8988T (cell line): Measurements from ENCODE around the gene VEGFA.

Source experiments
- DNase-seq: peaks from one replicate; pipeline ENCODE4 v3.0.0; 2011

VEGFA gene

DNA sequence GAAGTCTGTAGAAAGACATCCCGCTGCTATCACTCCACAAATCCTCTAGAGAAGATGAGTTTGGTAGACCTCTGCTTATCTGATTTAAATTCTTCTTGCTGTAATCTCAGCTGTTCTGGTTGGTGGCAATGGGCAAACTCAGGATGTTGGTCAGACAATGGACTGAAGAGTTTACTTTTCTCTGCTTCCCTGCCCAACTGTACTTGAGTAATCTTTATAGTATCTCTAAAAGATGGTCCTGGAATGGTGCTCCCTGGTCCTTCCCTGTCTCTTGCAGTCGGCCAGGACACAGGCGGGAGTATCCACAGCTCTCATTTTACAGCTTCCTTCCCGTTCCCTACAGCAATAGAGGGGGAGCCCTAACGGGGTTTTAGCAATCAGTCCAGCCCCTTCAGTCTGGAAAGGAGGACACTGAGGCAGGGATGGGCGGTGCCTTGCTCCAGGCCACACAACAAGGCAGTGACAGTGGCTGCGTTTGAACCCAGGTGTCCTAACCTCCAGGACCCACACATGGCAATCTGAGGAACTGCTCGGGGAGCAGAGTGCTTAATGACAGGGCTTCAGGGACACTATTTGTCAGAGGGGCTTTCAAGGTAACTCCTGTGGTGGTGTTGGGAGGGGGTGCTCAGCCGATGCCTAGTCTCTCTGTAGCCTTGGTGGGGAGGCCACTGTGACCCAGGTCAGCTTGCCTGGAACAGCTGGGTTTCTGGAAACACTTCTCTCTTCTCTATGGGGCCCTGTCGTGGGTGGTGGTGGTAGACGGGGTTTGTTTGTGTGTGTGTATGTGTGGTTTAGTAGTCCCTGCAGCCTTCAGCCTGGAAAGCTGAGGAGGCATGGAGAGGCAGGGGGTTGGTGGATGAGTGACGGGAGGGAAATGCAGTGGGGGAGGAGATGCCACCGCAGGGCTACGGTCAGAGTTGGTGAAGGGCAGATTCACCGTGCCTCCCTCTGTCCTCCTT lies 9.5 kb upstream of the VEGFA start:
- no peak for DNase-seq

DNA sequence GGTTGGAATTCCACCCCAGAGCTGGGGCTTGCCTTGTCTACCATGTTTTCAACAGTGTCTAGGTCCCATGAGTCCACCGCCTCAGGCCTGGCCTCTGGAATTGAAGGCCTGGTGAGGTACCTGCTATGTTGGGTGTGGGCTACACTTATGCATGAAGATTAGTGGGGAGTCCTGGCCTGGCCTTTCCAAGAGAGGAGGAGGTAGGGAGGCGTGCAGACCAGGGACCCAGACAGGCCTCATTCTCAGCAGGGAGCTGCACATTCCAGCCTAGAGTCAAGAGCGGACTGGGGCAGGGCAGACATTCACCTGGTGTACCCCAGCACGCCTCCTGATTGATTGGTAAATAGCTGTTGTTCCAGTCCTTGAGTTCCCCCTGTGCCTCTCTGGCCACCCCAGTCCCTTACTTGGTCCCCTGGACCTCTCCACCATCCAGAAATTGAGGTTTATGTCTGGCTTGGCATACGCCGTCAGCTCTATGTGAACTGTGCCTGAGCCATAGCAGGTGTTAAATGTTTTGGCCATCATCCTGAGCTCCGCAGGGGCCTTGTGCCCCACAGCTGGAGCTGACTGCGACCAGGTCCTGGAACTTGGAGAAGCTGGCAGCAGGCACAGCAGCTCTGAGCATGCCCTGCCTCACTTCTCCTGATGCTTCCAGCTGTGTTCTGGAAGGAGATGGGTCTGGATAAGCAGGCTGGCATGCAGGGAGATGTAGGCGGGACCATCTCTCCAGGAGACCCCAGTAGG lies 8.2 kb upstream of the VEGFA start:
- no peak for DNase-seq

DNA sequence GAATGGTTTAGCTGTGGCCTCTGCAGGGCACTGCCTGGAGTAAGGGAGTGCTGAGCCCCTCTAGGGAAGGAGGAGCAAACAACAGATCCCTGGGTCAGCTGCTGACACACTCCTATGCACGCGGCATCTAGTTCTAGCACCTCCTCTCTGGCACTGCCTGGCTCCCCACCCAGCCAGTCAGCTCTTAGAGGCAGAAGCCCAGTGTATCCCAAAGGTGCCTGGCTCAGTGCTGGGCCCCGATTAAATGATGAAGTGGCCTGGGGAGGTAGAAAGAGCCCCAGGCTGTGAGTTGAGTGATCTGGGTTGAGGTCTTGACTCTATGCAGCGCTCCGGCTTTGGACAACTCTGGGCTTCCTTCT lies 7.6 kb upstream of the VEGFA start:
- no peak for DNase-seq

DNA sequence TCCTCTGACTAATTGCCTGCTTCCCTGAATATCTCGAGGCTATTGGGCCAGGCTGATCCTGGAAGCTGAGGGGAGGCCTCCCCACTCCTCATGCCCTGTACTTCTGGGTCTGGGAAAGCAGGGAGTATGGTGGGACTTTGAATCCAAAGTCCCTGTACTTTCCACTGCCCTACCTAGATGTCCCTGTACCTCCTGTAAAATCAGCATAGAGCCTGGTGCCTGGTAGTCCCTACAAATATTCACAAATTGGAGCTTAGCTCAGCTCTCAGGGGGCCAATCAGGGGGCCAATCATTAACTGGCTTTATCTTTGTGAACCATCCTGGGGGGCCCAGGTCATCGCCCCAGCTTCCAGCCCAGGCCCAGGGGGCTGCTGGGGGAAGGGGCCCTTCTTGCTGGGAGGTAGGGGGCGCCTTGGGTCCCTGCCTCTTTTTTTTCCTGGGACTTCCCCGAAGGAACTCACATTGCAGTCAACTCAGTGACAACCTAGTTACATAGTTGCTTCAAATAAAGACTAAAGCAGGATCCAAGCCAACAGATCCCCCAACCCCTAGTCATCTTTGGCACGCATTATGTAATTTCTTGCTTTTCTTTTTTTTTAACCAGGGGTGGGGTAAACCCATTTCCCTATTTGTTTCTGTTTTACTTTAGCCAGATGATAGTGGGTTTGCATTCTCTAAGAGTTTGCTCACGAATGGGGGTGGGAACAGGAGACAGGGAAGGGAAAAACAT lies 6.9 kb upstream of the VEGFA start:
- DNase-seq, result no peak

DNA sequence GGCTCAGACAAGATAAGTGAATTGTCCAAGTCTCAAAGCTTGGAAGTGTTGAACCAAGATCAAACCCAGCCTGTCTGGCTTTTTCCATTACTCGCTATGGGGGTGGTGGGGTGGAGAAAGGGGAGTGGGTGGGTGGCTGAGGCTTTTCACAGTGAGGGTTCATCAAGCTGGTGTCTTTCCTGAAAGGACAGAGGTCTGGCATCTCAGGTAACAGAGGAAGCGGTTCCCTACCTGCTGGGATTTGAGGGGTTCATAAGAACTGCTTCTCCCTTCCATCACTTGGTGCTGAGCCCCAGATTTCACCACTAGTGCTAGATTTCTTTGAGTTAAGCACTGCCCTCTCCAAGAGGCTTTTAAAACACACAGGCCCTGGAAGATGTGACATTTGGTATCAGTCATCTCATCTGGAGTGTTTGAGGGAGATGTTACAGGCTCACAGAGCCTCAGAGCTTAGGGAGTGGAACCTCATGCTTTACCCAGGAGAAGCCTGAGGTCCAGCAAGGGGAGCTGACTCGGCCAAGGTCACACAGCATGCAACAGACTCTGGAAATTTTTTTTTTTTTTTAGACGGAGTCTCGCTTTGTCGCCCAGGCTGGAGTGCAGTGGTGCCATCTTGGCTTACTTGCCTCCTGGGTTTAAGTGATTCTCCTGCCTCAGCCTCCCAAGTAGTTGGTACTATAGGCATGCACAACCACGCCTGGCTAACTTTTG lies 6.0 kb upstream of the VEGFA start:
- DNase-seq, result no peak

DNA sequence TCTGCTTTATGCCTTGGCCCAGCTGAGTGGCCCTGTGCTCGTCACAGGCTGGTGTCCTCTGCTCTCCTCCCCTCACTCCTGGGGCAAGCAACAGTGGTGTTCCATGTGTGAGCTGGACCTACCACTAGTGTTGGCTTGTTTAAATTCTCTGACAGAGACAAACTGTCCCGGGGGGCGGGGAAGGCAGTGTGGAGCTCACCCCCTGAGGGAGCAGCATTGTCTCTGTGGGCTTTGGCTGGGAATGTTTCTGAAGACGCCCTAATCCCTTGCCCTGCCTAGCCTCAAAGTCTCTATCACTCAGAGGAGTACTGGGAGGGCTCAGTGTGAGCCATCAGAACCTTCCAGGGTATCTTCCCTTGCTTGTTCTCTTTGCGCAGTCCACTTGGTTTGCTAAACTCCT lies 5.2 kb upstream of the VEGFA start:
- DNase-seq, result no peak

DNA sequence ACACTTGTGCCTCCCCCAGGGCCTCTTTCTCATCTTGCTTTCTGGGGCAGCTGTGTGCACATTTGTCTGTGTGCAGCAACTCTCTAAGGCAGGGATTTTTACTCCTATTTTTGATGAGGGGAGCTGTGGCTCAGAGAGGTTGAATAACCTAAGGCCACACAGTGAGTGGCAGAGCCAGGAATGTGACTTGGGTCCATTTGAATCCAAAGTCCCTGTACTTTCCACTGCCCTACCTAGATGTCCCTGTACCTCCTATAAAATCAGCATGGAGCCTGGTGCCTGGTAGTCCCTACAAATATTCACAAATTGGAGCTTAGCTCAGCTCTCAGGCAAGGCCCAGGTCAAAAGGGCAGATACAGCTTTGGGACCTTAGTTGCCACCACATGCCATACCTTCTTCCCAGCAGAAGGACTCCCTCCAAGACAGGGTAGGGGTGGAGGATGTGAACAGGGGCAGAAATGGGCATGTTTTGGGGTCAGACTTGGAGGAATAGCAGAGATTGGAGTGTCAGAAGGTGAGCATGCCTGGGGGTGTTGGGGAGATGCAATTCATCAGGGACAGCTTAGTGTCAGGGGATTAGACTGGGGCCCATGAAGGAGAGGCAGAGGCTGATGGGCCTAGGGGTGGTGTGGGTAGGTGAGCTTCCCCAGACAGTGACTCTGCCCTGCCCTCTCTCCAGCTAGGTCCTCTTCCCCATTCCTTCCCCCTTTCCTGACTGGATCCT lies 4.1 kb upstream of the VEGFA start:
- no peak for DNase-seq

DNA sequence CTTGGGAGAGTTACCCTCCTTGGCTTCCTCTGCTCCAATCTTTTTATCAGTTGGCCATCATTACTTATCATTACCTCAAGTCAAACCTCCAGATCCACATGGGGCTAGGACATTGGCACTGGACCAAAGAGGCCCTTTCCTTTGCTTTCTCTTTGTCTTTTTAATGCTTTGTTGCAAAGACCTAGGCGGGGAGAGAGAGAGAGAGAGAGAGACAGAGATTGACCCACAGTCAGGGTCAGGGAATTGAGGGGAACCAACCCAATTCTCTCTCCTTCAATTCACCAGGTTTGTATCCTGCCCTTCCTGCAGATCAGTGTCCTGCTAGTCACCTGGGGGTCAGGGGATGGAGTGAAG lies 3.5 kb upstream of the VEGFA start:
- no peak for DNase-seq

DNA sequence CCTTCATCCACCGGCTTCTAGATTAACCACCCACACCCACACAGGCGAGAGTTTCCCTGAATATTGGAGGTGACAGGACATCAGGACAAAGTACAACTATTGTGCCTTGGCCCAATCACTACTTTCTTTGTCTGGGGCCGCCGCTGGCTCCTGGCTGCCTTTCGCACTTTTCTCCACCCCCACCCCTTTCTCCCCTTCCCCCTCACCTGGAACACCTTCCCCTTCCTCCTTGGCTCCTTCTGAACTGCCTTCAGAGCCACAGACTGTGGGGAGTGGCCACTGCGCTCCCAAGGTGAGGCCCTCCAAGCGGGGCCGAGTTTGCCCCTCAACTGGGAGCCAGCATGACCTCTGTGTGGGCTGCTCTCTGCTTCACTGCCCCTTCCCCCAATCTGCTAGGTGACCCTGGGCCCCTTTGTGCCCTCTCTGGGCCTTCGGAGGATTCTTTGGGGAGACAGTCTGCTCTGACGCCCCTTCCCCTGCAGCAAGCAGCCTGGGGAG lies 3.0 kb upstream of the VEGFA start:
- DNase-seq, result no peak

DNA sequence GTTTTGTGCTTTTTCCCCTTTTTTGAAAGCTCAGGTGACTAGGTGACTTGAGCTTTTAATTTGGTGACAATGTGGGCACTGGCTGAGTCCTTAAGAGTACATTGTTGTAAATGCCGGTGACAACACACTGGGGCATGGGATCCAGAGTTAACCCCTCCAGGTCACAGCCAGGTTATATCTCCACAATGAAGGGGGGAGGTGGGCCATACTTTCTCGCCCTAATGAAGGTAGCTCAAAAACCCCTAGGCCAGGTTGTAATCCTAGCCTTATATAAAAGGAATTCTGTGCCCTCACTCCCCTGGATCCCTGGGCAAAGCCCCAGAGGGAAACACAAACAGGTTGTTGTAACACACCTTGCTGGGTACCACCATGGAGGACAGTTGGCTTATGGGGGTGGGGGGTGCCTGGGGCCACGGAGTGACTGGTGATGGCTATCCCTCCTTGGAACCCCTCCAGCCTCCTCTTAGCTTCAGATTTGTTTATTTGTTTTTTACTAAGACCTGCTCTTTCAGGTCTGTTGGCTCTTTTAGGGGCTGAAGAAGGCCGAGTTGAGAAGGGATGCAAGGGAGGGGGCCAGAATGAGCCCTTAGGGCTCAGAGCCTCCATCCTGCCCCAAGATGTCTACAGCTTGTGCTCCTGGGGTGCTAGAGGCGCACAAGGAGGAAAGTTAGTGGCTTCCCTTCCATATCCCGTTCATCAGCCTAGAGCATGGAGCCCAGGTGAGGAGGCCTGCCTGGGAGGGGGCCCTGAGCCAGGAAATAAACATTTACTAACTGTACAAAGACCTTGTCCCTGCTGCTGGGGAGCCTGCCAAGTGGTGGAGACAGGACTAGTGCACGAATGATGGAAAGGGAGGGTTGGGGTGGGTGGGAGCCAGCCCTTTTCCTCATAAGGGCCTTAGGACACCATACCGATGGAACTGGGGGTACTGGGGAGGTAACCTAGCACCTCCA lies 2.2 kb upstream of the VEGFA start:
- no peak for DNase-seq

DNA sequence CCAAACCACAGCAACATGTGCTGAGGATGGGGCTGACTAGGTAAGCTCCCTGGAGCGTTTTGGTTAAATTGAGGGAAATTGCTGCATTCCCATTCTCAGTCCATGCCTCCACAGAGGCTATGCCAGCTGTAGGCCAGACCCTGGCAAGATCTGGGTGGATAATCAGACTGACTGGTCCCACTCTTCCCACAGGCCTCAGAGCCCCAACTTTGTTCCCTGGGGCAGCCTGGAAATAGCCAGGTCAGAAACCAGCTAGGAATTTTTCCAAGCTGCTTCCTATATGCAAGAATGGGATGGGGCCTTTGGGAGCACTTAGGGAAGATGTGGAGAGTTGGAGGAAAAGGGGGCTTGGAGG lies 1.5 kb upstream of the VEGFA start:
- no peak for DNase-seq

DNA sequence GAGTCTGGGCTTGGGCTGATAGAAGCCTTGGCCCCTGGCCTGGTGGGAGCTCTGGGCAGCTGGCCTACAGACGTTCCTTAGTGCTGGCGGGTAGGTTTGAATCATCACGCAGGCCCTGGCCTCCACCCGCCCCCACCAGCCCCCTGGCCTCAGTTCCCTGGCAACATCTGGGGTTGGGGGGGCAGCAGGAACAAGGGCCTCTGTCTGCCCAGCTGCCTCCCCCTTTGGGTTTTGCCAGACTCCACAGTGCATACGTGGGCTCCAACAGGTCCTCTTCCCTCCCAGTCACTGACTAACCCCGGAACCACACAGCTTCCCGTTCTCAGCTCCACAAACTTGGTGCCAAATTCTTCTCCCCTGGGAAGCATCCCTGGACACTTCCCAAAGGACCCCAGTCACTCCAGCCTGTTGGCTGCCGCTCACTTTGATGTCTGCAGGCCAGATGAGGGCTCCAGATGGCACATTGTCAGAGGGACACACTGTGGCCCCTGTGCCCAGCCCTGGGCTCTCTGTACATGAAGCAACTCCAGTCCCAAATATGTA lies 957 bp upstream of the VEGFA start:
- no peak for DNase-seq

DNA sequence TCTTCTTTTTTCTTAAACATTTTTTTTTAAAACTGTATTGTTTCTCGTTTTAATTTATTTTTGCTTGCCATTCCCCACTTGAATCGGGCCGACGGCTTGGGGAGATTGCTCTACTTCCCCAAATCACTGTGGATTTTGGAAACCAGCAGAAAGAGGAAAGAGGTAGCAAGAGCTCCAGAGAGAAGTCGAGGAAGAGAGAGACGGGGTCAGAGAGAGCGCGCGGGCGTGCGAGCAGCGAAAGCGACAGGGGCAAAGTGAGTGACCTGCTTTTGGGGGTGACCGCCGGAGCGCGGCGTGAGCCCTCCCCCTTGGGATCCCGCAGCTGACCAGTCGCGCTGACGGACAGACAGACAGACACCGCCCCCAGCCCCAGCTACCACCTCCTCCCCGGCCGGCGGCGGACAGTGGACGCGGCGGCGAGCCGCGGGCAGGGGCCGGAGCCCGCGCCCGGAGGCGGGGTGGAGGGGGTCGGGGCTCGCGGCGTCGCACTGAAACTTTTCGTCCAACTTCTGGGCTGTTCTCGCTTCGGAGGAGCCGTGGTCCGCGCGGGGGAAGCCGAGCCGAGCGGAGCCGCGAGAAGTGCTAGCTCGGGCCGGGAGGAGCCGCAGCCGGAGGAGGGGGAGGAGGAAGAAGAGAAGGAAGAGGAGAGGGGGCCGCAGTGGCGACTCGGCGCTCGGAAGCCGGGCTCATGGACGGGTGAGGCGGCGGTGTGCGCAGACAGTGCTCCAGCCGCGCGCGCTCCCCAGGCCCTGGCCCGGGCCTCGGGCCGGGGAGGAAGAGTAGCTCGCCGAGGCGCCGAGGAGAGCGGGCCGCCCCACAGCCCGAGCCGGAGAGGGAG lies 580 bp downstream of the VEGFA start:
- DNase-seq, result peak; percentile 83

DNA sequence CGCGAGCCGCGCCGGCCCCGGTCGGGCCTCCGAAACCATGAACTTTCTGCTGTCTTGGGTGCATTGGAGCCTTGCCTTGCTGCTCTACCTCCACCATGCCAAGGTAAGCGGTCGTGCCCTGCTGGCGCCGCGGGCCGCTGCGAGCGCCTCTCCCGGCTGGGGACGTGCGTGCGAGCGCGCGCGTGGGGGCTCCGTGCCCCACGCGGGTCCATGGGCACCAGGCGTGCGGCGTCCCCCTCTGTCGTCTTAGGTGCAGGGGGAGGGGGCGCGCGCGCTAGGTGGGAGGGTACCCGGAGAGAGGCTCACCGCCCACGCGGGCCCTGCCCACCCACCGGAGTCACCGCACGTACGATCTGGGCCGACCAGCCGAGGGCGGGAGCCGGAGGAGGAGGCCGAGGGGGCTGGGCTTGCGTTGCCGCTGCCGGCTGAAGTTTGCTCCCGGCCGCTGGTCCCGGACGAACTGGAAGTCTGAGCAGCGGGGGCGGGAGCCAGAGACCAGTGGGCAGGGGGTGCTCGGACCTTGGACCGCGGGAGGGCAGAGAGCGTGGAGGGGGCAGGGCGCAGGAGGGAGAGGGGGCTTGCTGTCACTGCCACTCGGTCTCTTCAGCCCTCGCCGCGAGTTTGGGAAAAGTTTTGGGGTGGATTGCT lies 1.3 kb downstream of the VEGFA start:
- DNase-seq, result peak; percentile 78

DNA sequence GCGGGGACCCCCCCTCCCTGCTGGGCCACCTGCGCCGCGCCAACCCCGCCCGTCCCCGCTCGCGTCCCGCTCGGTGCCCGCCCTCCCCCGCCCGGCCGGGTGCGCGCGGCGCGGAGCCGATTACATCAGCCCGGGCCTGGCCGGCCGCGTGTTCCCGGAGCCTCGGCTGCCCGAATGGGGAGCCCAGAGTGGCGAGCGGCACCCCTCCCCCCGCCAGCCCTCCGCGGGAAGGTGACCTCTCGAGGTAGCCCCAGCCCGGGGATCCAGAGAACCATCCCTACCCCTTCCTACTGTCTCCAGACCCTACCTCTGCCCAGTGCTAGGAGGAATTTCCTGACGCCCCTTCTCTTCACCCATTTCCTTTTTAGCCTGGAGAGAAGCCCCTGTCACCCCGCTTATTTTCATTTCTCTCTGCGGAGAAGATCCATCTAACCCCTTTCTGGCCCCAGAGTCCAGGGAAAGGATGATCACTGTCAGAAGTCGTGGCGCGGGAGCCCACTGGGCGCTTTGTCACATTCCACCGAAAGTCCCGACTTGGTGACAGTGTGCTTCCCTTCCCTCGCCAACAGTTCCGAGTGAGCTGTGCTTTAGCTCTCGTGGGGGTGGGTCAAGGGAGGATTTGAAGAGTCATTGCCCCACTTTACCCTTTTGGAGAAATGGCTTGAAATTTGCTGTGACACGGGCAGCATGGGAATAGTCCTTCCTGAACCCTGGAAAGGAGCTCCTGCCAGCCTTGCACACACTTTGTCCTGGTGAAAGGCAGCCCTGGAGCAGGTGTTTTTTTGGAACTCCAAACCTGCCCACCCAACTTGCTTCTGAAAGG lies 2.1 kb downstream of the VEGFA start:
- peak; percentile 77 for DNase-seq

DNA sequence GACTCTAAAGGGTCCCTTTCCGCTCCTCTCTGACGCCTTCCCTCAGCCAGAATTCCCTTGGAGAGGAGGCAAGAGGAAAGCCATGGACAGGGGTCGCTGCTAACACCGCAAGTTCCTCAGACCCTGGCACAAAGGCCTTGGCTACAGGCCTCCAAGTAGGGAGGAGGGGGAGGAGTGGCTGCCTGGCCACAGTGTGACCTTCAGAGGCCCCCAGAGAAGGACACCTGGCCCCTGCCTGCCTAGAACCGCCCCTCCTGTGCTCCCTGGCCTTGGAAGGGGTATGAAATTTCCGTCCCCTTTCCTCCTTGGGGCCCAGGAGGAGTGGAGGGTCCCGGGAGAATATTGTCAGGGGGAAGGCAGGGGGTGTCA lies 2.7 kb downstream of the VEGFA start:
- DNase-seq, result no peak

DNA sequence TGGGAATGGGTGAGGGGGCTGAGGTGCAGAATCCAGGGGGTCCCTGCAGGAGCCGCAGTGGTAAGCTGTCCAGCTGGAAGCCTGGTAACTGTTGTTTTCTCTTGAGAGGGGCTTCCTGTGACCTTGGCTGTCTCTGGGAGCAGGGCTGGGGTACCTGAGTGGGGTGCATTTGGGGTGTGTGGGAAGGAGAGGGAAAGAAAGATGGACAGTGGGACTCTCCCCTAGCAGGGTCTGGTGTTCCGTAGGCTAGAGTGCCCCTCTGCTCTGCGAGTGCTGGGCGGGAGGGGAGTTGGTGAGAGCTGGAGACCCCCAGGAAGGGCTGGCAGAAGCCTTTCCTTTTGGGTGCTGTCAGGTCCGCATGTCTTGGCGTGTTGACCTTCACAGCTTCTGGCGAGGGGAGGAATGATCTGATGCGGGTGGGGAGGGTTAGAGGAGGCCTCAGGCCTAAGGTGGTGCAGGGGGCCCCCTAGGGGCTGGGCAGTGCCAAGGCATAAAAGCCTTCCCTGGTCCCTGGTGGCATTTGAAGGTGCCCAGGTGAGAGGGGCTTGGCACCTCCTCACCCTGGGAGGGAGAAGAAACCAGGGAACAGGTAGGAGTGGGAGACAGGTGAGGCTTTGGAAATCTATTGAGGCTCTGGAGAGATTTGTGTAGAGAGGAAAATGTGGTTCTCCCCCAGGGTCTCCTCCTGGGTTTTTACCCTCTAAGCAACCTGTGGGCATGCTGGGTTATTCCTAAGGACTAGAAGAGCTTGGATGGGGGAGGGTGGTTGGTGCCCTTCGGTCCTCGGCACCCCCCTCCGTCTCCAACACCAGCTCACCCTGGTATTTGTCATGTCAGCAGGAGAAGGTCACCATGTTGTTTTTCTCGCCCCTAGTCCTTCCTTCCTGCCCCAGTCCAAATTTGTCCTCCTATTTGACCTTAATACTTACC lies 3.3 kb downstream of the VEGFA start:
- peak; percentile 95 for DNase-seq
